HEK293T (cell line): ENCODE data around the gene SWI5.

Experiments
- CTBP1 ChIP-seq: fragments of 450-650 bp; IDR thresholded peaks from 2 replicates; pipeline ENCODE4 v1.6.1; 2016; ENCODE audit warnings: borderline replicate concordance
- HDGF ChIP-seq: fragments of 450-650 bp; IDR thresholded peaks from 2 replicates; pipeline ENCODE4 v1.6.1; 2017; ENCODE audit warnings: antibody characterized with exemption, borderline replicate concordance
- NFRKB ChIP-seq: fragments of 450-650 bp; IDR thresholded peaks from 2 replicates; pipeline ENCODE4 v1.6.1; 2016; ENCODE audit warnings: mild to moderate bottlenecking, moderate library complexity
- PKNOX1 ChIP-seq: fragments of 450-650 bp; IDR thresholded peaks from 2 replicates; pipeline ENCODE4 v1.6.1; 2016

GRCh38 chr9:128265348-128265847 lies 10.7 kb upstream of the SWI5 start:
- TF ChIP-seq HDGF = no peak
- no peak for TF ChIP-seq NFRKB
- TF ChIP-seq CTBP1 = no peak
- TF ChIP-seq PKNOX1 = no peak
